HG03457 (cell line): ENCODE results near the gene ZNF324.
"Not testable (repeated sequence)": the region's sequence is repeated elsewhere in the genome, so short reads cannot be mapped to it uniquely, and the experiment has no call there.

ENCODE experiments used
- ATAC-seq: cut with Tn5 transposase; IDR thresholded peaks from one replicate; pipeline ENCODE4 v1.9.1; 2021; ENCODE audit warnings: moderate number of reproducible peaks; ENCODE audit not compliant: unreplicated experiment

The ZNF324 gene

GRCh38 chr19:58470837-58471543 lies 4.1 kb downstream of the ZNF324 start:
- not testable (repeated sequence) for ATAC-seq

GRCh38 chr19:58471736-58472135 lies 4.9 kb downstream of the ZNF324 start:
- ATAC-seq, result no peak

GRCh38 chr19:58473775-58474174 lies 6.9 kb downstream of the ZNF324 start:
- no peak for ATAC-seq

- no peak for ATAC-seq
Measured at GRCh38 chr19:58474291-58474996, 7.6 kb downstream of the ZNF324 start.

GRCh38 chr19:58474997-58475713 lies 8.3 kb downstream of the ZNF324 start:
- ATAC-seq, result no peak

- ATAC-seq, result peak; percentile 61
Measured at GRCh38 chr19:58475714-58476497, 9.0 kb downstream of the ZNF324 start, which contains the start of gene ZNF446. Gene ZNF446, plus strand, starts transcription at chr19:58476352. Its CDS starts 867 bp downstream, at chr19:58477219.

- no peak for ATAC-seq
Measured at GRCh38 chr19:58476498-58477015, 9.7 kb downstream of the ZNF324 start.

GRCh38 chr19:58477130-58477529 lies 10.2 kb downstream of the ZNF324 start:
- ATAC-seq, result no peak

GRCh38 chr19:58477871-58478270 lies 11.0 kb downstream of the ZNF324 start:
- no peak for ATAC-seq

GRCh38 chr19:58479303-58479702 lies 12.4 kb downstream of the ZNF324 start:
- no peak for ATAC-seq

GRCh38 chr19:58479736-58480480 lies 13.0 kb downstream of the ZNF324 start:
- ATAC-seq, result no peak

GRCh38 chr19:58480481-58480830 lies 13.6 kb downstream of the ZNF324 start:
- no peak for ATAC-seq

- ATAC-seq, result no peak
Measured at GRCh38 chr19:58480831-58481230, 14.0 kb downstream of the ZNF324 start.

GRCh38 chr19:58482372-58482771 lies 15.5 kb downstream of the ZNF324 start:
- no peak for ATAC-seq

- no peak for ATAC-seq
Measured at GRCh38 chr19:58483776-58484175, 16.9 kb downstream of the ZNF324 start.

GRCh38 chr19:58484349-58484748 lies 17.5 kb downstream of the ZNF324 start:
- not testable (repeated sequence) for ATAC-seq

- ATAC-seq, result no peak
Measured at GRCh38 chr19:58491393-58491792, 24.5 kb downstream of the ZNF324 start.

GRCh38 chr19:58492265-58492664 lies 25.4 kb downstream of the ZNF324 start:
- ATAC-seq, result no peak

- no peak for ATAC-seq
Measured at GRCh38 chr19:58497634-58498170, 30.8 kb downstream of the ZNF324 start.
